ENCODE measurements around the gene RFT1.

The RFT1 gene

DNA sequence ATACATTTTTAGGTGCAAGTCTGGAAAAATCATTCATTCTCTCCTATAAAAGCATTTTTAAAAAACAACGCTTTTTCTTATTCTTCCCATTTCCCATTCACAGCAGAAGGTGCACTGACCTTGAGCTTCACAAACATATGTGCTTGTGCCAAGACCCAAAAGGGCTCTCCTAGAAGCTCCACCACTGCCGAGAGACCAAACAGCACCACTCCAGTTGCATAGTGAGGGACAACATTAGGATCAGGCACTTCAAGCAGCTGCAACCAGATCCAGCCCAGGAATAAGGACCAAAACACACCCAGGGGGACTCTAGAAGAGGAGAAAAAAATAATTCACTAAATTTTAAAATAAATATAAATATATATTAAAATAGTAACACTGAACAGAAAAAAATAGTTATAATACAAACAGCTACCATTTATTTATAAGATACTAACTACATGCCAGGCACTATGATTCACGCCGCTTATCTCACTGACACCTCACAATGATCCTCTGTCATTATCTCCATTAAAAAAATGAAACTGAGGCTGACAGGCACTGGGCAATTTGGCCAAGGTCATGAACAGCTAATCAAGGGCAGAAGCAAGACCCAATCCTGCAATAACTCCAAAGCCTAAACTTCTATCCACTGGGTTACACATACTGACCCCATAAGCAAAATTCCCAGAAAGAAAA, 7.8 kb downstream of the RFT1 start:
- DNase-seq: no peak

DNA sequence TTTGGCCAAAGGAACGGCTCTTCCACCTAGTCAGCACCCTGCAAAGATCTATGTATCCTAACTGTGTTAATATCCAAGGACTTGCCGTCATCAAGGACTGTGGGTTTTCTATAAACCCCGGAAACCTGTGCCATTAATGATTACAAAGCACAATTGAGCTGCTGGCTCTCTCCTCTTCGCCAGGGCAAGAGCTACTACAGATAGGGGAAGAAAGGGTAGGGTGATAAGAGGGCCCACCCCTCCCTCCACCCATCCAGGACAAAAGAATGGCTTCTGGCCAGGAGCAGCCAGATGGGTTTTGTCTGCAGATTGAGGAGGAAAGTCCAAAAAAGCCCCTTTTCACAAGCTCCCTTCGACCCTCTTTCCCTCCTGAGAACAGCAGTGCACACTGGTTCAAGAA, 9.9 kb downstream of the RFT1 start:
- DNase-seq: no peak

DNA sequence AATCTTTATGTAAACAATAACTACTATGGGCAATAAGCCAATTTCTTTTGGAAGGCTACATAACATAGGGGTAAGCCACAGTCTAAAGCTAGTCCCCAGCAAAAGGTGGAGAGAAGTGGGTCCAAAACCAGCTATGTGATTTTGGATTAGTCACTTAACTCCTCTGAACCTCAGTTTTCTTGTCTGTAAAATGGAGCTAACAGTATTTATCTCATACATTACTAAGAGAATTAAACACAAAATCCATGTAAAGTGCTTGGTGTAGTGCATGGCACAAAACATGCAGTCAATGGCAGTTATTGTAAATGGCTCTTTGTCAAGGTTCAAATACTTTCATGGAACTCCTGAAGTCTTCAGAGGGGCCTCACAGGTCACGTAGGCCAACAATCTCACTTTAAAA, 13.3 kb downstream of the RFT1 start:
- no peak for DNase-seq

DNA sequence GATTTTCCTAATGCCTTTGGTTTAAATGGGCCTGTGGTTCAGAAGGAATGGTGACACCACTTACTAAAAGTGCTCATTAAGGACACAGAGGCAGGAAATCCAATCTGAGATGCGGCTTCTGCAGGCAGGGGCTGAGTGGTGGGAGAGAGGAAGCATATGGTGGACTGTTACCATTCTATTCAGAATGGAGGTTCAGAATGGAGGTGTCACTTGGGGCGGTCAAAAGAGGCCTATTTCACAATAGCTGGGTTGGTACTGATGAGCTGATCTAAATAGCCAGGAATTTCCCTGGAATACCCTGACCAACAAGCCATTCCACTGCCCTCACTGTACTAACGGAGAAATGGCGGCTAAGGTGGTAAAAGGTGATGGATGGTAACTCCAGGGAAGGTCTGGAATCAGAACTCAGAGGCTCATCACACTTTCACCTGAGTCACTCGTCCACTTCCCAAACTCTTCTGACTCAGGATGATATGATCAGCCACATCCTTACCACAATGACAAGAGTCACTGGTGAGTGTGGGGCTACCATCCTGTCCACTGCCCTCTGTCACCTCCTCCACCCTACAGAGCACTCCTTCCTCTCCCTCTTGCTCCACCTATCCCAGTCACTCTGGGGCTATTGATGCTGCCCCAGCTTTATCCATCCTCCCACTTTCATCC, 15.7 kb downstream of the RFT1 start:
- DNase-seq: no peak

DNA sequence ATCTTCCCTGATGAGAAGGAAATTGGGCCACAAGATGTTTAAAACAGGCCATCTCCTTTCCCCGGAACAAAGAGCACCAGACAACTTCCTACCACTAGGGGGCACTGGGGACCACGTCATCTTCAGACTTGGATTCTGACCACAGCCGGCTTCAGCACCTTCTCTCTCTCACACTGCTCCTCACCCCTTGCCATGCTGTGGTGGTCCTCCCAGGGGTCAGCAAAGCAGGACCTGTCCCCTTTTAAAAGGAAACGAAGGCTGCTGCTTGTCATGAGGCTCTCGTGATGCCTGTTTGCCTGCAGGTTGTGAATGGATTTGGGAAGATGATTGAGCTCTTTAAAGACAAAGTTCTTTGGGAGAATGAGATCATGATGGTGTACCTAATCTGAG, 16.2 kb downstream of the RFT1 start:
- peak; percentile 40 for DNase-seq

DNA sequence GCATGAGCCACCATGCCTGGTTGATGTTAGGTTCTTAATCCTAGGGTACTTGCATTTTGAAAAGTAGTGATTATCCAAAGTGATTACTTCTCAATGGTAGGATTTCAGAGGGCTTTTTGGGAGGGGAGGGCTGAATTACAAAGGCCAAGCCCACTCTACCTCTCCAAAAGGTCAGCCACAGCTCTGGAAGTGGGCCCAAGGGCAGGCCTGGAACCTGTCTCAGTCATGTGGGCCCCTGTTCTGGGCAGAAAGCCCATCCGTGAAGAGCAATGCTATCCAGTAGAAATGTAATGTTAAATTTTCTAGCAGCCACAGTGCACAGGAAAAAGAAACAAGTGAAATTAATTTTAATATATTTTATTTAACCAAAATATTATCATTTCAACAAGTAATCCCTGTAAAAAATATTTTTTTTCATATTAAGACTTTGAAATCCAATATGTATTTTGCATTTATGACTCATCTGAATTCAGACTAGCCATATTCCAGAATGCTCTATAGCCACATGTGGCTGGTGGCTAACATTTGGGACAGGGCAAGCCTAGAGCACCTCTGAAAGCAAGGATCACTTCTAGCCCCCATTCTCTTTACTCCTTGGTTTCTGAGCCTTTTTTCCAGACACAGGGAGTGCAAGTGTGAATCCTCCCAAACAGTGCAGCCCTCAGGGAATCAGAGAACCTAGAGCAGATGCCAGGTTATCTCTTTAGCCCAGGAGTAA, 16.8 kb downstream of the RFT1 start:
- DNase-seq: no peak

DNA sequence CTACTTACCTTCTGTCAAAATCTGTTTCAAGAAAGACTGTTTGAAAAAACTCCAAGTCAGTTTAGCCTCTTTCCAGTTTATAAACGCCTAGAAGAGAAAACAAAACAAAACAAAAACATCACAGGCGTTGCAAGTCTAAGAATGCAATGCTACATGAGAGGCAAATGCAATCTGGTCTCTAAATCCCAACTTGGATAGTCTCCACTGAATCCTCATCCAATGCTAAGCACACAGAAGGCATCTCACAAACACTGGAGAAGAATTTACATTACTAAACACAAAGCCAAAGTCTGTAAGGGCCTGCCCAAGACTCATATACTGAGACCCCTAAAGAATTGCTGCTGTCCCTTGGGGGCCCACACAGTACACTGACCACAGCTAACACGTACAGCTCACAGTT, 18.4 kb downstream of the RFT1 start:
- DNase-seq: no peak

DNA sequence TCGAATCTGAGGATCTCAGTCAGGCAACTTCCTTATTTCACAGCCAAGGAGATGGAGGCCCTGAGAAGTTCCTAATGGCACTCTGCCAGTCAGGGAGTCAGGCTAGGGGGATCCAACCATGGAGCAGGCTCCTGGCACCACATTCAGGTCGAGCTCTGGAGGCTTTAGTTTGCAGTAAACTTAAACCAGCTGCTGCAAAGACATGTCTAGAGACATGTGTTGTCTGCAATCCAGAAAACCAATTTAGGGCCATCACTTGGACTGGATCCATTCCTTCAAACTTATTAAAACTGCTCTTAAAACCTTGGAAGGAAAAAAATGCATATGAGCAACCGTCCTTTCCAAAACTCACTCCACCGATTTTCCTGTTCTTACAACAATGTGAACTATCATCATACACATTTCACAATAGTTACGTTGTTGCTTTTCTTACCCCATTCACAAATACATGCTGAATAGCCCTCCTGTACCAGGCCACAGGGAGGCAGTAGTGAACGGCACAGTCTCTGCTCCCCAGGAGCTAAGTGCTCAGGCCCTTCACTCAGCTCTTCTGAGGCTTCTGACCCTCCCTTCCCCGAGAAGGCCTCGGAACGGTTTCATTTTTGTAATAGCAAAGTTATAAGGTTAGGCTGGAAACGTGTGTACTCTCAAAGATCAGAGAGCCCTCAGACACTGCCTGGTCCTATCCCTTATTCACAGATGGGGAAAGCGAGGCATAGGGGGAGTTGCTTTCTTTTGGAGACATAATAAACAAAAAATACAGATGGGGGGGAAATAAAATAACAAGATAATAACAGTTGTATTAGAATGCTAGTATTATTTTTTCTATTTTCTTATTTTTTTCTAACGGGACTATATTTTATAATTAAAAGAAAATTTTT, 20.1 kb downstream of the RFT1 start:
- no peak for DNase-seq

DNA sequence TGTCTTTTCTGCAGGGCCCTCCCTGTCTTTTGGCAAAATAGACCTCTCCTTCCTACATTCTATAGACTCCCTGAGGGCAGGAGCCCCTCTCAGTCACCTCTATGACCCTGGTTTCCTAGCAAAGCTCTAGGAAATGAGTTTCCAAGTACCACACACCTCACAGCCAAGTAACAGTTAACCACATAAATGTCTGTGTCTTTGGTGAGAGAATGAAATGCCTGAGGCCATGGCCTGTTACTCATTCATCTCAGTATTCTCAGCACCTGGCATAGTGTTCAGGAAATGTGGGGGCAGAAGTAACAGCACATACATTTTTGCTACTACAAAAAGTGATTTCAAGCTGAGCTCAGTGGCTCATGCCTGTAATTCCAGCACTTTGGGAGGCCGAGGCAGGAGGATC, 21.0 kb downstream of the RFT1 start:
- no peak for DNase-seq

DNA sequence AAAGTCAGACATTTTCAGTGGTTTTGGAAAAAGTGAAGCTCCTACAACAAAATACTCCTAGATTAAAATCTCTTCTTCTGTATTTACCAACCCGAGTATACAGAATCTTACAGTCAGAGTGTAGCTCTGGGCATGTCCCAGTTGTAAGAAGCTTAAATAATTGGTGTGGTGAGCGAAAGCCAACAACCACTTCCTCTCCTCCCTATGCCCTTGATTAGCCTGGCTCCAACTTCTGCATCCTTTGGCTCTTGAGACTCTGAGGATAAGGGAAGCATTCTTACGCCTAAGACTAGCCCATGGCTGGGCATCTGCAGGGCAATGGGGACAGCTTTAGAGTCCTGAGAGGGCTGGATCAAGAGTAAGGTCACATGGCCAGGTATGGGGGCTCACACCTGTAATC, 25.5 kb downstream of the RFT1 start:
- no peak for DNase-seq

DNA sequence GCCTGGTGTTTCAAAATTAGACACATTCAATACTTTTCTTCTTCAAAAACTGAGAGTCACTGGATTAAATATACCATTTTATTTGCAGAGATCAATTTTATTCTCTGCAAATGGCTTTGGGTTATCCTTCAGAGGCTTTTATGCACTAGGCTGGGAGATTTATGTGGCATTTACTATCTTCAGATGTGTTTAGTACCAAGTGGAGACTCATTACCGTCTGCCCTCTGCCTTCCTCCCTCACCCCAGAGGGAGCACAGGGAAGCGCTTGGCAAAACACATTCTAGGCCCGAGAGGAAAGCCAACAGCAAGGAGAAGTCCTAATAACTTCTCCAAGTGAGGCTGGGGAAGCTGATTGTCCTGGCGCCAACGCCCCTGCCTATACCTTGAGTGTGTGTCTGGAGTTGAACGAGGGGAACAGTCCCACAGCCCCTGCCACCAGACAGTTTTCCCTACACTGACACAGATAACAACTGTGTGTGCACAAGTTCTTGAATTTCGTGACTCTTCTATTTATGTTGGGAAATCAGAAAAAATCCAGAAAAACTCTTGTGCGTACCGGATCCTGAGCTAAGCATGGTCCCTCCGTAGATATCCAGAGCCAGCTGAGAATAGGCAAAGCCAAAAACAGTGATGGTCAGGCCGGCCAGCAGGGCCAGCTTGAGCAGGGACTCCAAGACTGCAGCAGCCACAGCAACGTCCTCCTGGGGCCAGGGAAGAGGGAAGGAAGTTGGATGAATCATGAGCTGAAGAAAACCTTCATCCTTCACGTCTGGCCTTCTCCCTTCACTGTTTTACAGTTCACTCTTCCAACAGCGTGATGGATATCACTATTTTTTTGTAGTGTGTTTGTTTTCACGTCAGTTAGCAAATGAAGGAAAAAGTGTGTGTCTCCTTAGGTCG, 26.6 kb downstream of the RFT1 start:
- DNase-seq: no peak

DNA sequence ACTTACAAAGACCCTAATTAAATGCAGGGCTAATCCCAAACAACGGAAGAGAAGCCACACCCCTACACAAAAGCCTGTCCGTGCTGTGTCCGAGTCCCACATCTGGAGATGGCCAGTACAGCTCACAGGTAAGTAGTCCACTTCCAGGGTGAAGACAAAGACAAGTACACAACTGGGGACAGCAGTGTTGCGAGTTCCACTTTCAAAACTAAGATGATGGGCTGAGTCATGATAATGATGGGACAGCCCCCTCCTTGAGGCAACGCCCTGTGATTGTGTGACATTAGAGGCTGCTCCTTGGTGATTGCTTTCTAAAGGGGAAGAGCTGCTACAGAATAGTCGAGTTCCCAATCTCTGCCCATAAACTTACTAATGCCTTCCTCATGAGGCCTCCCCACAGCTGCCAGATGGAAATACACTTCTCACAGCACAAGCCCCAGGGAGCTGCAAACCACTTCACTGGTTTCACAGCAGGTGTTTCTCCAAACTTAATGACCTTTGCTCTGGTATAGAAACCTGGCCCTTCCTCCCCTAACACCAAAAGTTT, 27.6 kb downstream of the RFT1 start:
- no peak for DNase-seq

DNA sequence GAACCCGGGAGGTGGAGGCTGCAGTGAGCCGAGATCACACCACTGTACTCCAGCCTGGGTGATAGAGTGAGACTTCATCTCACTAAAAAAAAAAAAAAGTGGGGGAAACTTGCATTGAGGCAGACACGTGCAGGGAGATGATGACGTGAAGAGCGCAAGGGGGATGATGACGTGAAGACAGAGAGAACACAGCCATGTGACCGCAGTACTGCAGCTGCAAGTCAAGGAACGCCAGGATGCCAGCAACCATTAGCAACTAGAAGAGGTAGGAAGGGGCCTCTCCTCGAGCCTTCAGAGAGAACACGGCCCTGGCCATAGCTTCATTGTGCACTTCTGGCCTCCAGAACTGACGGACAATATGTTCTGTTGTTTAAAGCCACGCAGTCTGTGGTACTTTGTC, 28.3 kb downstream of the RFT1 start:
- no peak for DNase-seq

DNA sequence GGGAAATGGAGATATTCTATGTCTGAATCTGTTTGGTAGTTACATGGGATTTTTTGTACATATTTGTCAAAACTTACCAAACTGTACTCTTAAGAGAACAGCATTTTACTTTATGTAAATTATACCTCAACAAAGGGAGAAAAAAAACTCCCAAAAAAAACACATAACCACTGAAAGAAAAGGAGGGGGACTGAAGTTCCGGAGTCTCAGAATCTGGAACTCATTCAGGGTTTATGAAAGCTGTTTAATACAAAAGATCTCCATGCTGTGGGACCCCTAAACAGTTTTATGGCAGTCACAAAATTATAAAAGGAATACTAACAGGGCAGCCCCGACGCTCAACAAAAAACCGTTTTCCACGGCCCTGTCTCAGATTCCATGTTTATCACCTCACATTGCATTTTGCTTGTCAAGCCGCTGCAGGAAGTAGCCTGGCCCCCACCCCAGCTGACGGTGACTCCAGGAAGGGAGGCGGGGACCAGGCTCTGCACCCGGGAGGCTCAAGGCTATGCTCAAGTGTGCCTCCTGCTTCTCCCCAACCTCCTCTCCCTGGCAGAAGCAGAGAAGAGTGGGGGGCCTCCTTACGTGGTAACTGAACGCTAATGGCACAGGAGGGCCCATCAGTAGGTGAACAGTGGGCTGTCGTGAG, 29.3 kb downstream of the RFT1 start:
- DNase-seq: no peak

DNA sequence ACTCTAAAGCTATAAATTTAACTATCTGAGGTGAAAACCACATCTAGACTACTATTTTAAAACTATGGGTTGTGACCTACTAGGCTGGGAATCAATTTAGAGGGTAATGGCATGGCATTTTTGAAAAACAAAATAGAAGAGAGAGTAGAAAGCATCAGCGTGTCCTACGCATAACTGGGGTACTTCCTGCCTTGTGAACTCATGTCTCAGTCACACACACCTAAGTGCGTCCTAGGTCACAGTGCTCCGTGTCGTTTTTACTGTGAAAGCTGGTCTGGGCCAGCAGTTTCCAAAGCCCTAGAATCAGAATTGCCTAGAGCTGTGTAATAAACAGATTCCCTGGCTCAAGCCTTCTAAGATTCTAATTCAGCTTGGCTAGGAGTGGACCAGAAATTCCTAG, 32.3 kb downstream of the RFT1 start:
- DNase-seq: no peak

DNA sequence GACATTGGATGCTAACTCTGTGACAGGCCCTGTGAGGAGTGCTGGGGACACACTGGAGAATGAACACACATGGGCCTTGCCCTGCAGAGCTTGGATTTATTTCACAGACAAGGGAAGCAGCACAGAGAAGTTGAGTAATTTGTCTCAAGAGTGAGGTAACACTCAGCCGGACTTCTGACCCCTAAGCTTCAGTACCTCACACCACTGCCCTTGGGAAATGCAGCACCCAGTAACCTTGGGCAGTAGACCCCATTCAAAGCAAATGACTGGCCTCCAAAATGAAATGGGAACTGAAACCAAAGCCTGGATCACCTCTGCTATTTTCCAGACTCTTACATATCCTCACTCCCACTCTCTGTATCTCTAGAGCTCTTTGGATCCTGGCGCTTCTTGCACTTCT, 37.3 kb downstream of the RFT1 start:
- DNase-seq: no peak

DNA sequence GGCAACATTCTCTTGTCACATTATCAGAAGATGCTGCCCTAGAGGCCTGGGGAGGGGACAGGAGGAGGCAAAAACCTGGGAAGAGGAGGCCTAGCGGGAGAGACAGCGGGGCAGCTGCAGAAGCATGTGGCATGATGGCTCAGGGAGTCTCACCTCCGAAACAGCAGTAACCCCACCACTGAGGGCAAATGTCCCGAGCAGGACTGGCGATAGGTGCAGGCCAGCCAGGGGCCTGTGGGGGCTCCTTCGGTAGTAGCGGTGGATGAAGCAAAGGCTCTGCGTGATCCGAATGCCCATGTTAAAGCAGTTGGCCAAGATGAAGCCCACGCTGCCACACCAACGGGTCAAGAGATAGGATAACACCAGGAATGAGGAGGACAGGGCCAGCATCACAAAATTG, 38.0 kb downstream of the RFT1 start:
- DNase-seq: no peak

DNA sequence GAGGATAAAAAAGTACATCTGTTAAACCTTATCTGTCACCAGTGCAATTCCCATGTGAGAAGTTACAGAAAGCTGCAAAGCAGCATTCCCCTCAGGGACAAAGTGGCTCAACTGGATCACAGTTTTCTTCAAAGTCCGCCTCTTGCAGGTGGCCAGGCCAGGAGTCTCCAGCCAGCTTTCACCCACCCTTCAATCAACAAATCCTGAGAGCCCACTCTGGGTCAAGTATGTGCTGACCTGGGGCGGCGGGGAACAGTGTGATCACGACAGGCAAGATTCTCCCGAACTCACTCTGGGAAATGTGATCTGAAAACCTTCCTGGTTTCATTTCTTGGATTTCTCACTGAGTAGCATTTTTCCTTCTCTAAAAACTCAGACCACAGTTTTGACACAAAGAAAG, 39.2 kb downstream of the RFT1 start:
- no peak for DNase-seq

DNA sequence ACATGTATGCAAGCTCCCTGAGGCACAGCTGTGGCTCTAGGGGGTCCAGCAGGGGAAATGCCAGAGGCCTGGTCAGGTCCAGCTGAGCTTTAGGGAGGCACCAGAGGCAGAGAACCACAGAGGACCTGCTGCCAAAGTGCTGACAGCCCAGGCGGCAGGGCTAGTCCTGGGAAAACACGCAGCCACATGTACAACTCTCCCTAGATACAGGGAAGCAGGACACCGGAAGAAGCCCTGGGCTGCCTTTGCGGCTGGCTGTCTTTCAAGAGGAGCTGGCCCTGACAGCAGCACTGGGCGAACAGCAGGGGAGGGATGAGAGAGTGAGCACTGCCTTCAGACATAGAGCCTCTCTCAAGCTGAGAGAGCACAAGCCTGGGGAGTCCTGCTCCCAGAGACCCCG, 40.7 kb downstream of the RFT1 start:
- no peak for DNase-seq

DNA sequence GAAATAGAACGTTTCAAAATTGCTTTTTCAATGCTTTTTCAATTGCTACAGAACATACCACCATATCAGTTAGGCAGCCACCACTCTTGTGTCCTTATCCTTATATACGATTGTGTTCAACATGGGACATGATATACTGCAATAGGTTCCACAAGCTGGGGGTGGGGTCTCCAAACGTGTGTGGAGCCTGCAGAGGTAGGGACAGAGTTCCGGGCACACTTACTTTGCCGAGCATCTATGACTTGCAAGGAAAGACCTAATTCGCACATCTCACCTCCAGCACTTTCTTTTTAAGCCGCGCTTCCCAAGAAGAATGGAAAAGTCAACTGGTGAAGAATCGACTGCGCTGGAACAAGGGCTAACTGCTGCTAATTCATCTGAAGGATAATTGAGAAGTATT, 44.8 kb downstream of the RFT1 start:
- no peak for DNase-seq

DNA sequence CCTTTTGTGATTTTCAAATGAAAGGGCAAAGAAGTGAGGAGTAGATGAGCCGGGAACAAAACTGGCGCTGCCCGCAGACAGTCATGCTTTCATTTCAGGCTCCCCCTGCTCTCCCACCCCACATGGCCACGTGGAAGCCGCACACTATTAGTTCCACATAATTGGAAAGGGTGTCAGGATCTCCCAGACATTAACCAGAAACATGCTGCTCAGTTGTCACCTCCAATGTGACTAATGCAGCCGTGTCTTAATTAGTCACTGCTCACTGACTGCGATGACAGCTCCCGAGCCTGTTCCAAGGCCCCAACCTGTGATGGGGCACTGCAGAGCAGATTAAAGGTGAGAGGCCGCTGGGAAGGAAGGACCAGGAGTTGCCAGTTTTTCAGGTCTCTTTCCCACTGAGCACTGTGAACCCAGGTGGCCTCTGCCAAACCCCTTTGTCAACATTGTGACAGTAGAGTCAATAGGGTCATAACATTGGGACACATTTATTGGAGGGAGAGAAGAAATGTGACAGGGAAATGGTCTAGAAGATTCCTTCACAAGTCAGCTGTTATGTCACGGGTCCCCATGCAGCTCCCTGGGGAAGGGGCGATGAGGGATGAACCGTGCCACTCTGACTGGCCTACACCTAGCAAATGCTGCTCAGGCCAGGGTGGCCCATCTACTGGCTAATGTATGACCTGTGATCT, 45.8 kb downstream of the RFT1 start:
- no peak for DNase-seq
